ENCODE data around the gene CALN1. TPM values are rescaled to one million over a fixed set of nuclear protein-coding genes. Genes with fewer than 3 reads are reported as not detected.

Gene CALN1
- total RNA-seq, 1 experiment from 2014 or later, result not detected

GRCh38 chr7:72028267-72028666, 383.9 kb downstream of the CALN1 start:
- Mint-ChIP-seq H3K27ac (ENCODE audit: unreplicated experiment) (no peak overlapping the region), H3K4me3 (ENCODE audit: unreplicated experiment) (no peak overlapping the region)
- intact Hi-C loops (cut with micrococcal nuclease; ENCODE audit: unreplicated experiment), result no loop called here

GRCh38 chr7:72025381-72025960, 386.7 kb downstream of the CALN1 start:
- Mint-ChIP-seq H3K27ac (ENCODE audit: unreplicated experiment) (no peak overlapping the region), H3K4me1 (ENCODE audit: low read depth, unreplicated experiment) (no peaks in the 10 kb centered on the region), H3K27me3 (ENCODE audit: insufficient read depth, unreplicated experiment) (no peaks in the 10 kb centered on the region), H3K36me3 (ENCODE audit: insufficient read depth, unreplicated experiment) (no peaks in the 10 kb centered on the region), H3K9me3 (ENCODE audit: unreplicated experiment) (peaks cover 23% of the 10 kb centered on the region), H3K4me3 (ENCODE audit: unreplicated experiment) (no peak overlapping the region)
- BruUV-seq (replicated peaks), result no TSS peak
- TF ChIP-seq CTCF (IDR thresholded peaks at IDR 0.05; ENCODE audit: insufficient read depth in 1 of 2, low read depth in 1 of 2, low read length in 1 of 2, severe bottlenecking in 1 of 2, unreplicated experiment in 1 of 2), result no peak
- Histone ChIP-seq H3K36me3 (ENCODE audit: control insufficient read depth, insufficient read depth, low read length) (no peaks in the 10 kb centered on the region), H3K4me3 (ENCODE audit: low read depth, low read length) (no peak overlapping the region), H3K4me1 (no peaks in the 10 kb centered on the region), H3K27me3 (replicated peaks; ENCODE audit: control insufficient read depth, insufficient read depth, low read length) (no peaks in the 10 kb centered on the region), H3K9me3 (no peaks in the 10 kb centered on the region)
- intact Hi-C loops (cut with micrococcal nuclease; ENCODE audit: unreplicated experiment), result no loop called here
- POLR2A ChIA-PET, result no interaction called here
- CTCF ChIA-PET, result no interaction called here
- DNase-seq, result no peak

More at GRCh38 chr7:72028267-72028666, 383.9 kb downstream of the CALN1 start:
- H3K36me3 Mint-ChIP-seq (ENCODE audit: insufficient read depth, unreplicated experiment), result no peaks in the 10 kb centered on the region
- ChIA-PET POLR2A (no interaction called here), CTCF (no interaction called here)
- Histone ChIP-seq H3K4me3 (ENCODE audit: low read depth, low read length) (no peak overlapping the region), H3K36me3 (ENCODE audit: control insufficient read depth, insufficient read depth, low read length) (no peaks in the 10 kb centered on the region), H3K9me3 (no peaks in the 10 kb centered on the region), H3K4me1 (no peaks in the 10 kb centered on the region), H3K27me3 (replicated peaks; ENCODE audit: control insufficient read depth, insufficient read depth, low read length) (no peaks in the 10 kb centered on the region)
- no peaks in the 10 kb centered on the region for H3K27me3 Mint-ChIP-seq (ENCODE audit: insufficient read depth, unreplicated experiment)
- TF ChIP-seq CTCF (IDR thresholded peaks at IDR 0.05; ENCODE audit: insufficient read depth in 1 of 2, low read depth in 1 of 2, low read length in 1 of 2, severe bottlenecking in 1 of 2, unreplicated experiment in 1 of 2), result no peak
- BruUV-seq (replicated peaks), result no TSS peak
- no peaks in the 10 kb centered on the region for H3K4me1 Mint-ChIP-seq (ENCODE audit: low read depth, unreplicated experiment)
- DNase-seq, result no peak
- H3K9me3 Mint-ChIP-seq (ENCODE audit: unreplicated experiment), result peaks cover 14% of the 10 kb centered on the region

- POLR2A ChIA-PET, result no interaction called here
- Mint-ChIP-seq H3K4me3 (ENCODE audit: unreplicated experiment) (no peak overlapping the region), H3K36me3 (ENCODE audit: insufficient read depth, unreplicated experiment) (no peaks in the 10 kb centered on the region), H3K9me3 (ENCODE audit: unreplicated experiment) (peaks cover 23% of the 10 kb centered on the region), H3K27ac (ENCODE audit: unreplicated experiment) (no peak overlapping the region), H3K4me1 (ENCODE audit: low read depth, unreplicated experiment) (no peaks in the 10 kb centered on the region), H3K27me3 (ENCODE audit: insufficient read depth, unreplicated experiment) (no peaks in the 10 kb centered on the region)
- Histone ChIP-seq H3K4me1 (no peaks in the 10 kb centered on the region), H3K9me3 (no peaks in the 10 kb centered on the region), H3K4me3 (ENCODE audit: low read depth, low read length) (no peak overlapping the region), H3K27me3 (replicated peaks; ENCODE audit: control insufficient read depth, insufficient read depth, low read length) (no peaks in the 10 kb centered on the region), H3K36me3 (ENCODE audit: control insufficient read depth, insufficient read depth, low read length) (no peaks in the 10 kb centered on the region)
- CTCF ChIA-PET, result no interaction called here
- BruUV-seq (replicated peaks), result no TSS peak
- DNase-seq, result no peak
- no peak for TF ChIP-seq CTCF (IDR thresholded peaks at IDR 0.05; ENCODE audit: insufficient read depth in 1 of 2, low read depth in 1 of 2, low read length in 1 of 2, severe bottlenecking in 1 of 2, unreplicated experiment in 1 of 2)
- intact Hi-C loops (cut with micrococcal nuclease; ENCODE audit: unreplicated experiment), result no loop called here
Observed at GRCh38 chr7:72023926-72024325, 388.2 kb downstream of the CALN1 start.

Data from Caco-2 (cell line).